Chondrocyte (in vitro differentiated cells): Measurements from ENCODE around the gene ELL2. TPM values are rescaled to one million over a fixed set of nuclear protein-coding genes. Genes with fewer than 3 reads are reported as not detected.

Source experiments
- DNase-seq: peaks from one replicate; pipeline ENCODE4 v3.0.0; 2021; ENCODE audit warnings: mixed read lengths, low spot score
- H3K27ac Mint-ChIP-seq: one replicate; pipeline ENCODE4 v1.8.0; 2021; ENCODE audit warnings: mild to moderate bottlenecking, moderate library complexity, mixed read lengths; ENCODE audit not compliant: unreplicated experiment
- H3K27me3 Mint-ChIP-seq: 2 replicates; pipeline ENCODE4 v1.8.0; 2021; ENCODE audit warnings: low read depth, mixed read lengths
- H3K36me3 Mint-ChIP-seq: 2 replicates; pipeline ENCODE4 v1.8.0; 2021; ENCODE audit warnings: low read depth, mixed read lengths
- H3K4me1 Mint-ChIP-seq: 2 replicates; pipeline ENCODE4 v1.8.0; 2021; ENCODE audit warnings: low read depth, mild to moderate bottlenecking, mixed read lengths
- H3K4me3 Mint-ChIP-seq: one replicate; pipeline ENCODE4 v1.8.0; 2021; ENCODE audit warnings: mild to moderate bottlenecking, moderate library complexity, mixed read lengths; ENCODE audit not compliant: unreplicated experiment
- H3K9me3 Mint-ChIP-seq: 2 replicates; pipeline ENCODE4 v1.8.0; 2021; ENCODE audit warnings: low read depth, mixed read lengths
- CTCF ChIP-seq: fragments of 200-600 bp; sonication (generic); IDR thresholded peaks from 2 replicates; pipeline ENCODE4 v1.5.0; 2021; ENCODE audit warnings: antibody characterized with exemption, mild to moderate bottlenecking, moderate library complexity
- total RNA-seq: library from RNA; stranded (reverse); gene quantifications from 3 replicates; pipeline ENCODE4 v1.2.1, GENCODE V29; 2021

Gene ELL2
- total RNA-seq, 1 donor from 2014 or later, result 51.7 TPM

GRCh38 chr5:95848701-95849100 lies 113.0 kb downstream of the ELL2 start:
- DNase-seq, result no peak
- H3K4me3 Mint-ChIP-seq, result no peak overlapping the region
- H3K4me1 Mint-ChIP-seq, result peaks cover 7% of the 10 kb centered on the region
- H3K27ac Mint-ChIP-seq, result no peak overlapping the region
- no peaks in the 10 kb centered on the region for H3K9me3 Mint-ChIP-seq
- TF ChIP-seq CTCF, result no peak
- no peaks in the 10 kb centered on the region for H3K36me3 Mint-ChIP-seq
- H3K27me3 Mint-ChIP-seq, result no peaks in the 10 kb centered on the region

GRCh38 chr5:95847261-95847592 lies 114.4 kb downstream of the ELL2 start:
- no peaks in the 10 kb centered on the region for H3K9me3 Mint-ChIP-seq
- no peaks in the 10 kb centered on the region for H3K36me3 Mint-ChIP-seq
- no peak for DNase-seq
- H3K4me1 Mint-ChIP-seq, result peaks cover 16% of the 10 kb centered on the region
- no peaks in the 10 kb centered on the region for H3K27me3 Mint-ChIP-seq
- no peak overlapping the region for H3K4me3 Mint-ChIP-seq
- H3K27ac Mint-ChIP-seq, result no peak overlapping the region
- peak; percentile 57 for TF ChIP-seq CTCF

- Mint-ChIP-seq H3K9me3 (no peaks in the 10 kb centered on the region), H3K4me1 (peaks cover 21% of the 10 kb centered on the region), H3K36me3 (no peaks in the 10 kb centered on the region), H3K4me3 (no peak overlapping the region), H3K27ac (no peak overlapping the region), H3K27me3 (no peaks in the 10 kb centered on the region)
- DNase-seq, result no peak
- TF ChIP-seq CTCF, result peak; percentile 97
Measured at GRCh38 chr5:95846554-95847260, 114.9 kb downstream of the ELL2 start.

GRCh38 chr5:95845391-95845790 lies 116.3 kb downstream of the ELL2 start:
- Mint-ChIP-seq H3K27me3 (no peaks in the 10 kb centered on the region), H3K36me3 (no peaks in the 10 kb centered on the region), H3K4me1 (peaks cover 23% of the 10 kb centered on the region), H3K9me3 (no peaks in the 10 kb centered on the region), H3K27ac (no peak overlapping the region), H3K4me3 (no peak overlapping the region)
- TF ChIP-seq CTCF, result no peak
- no peak for DNase-seq

GRCh38 chr5:95843733-95844223 lies 117.9 kb downstream of the ELL2 start:
- H3K9me3 Mint-ChIP-seq, result no peaks in the 10 kb centered on the region
- H3K4me1 Mint-ChIP-seq, result peaks cover 23% of the 10 kb centered on the region
- no peak overlapping the region for H3K4me3 Mint-ChIP-seq
- no peaks in the 10 kb centered on the region for H3K27me3 Mint-ChIP-seq
- H3K36me3 Mint-ChIP-seq, result no peaks in the 10 kb centered on the region
- no peak overlapping the region for H3K27ac Mint-ChIP-seq
- no peak for DNase-seq
- TF ChIP-seq CTCF, result no peak
